Skeletal muscle tissue (tissue), 4 donors: Measurements from ENCODE around the gene MGP. TPM values are rescaled to one million over a fixed set of nuclear protein-coding genes. Genes with fewer than 3 reads are reported as not detected.

Source experiments
- H3K27ac ChIP-seq: one replicate; pipeline ENCODE4 v1.7.0; 2013; ENCODE audit warnings: mild to moderate bottlenecking, low read depth, low read length, inconsistent platforms
- H3K27me3 ChIP-seq, 3 donors: one replicate each; pipeline ENCODE4 v1.7.0; 2013; ENCODE audit warnings: low read length in 3 of 3; ENCODE audit not compliant: control insufficient read depth in 3 of 3, insufficient read depth in 3 of 3
- H3K36me3 ChIP-seq, 3 donors: one replicate each; pipeline ENCODE4 v1.7.0; 2013; ENCODE audit warnings: low read length in 3 of 3; ENCODE audit not compliant: control insufficient read depth in 3 of 3, insufficient read depth in 3 of 3
- H3K4me1 ChIP-seq, 3 donors: one replicate each; pipeline ENCODE4 v1.7.0; 2013; ENCODE audit warnings: low read length in 3 of 3, mild to moderate bottlenecking in 3 of 3; ENCODE audit not compliant: control insufficient read depth in 3 of 3, insufficient read depth in 3 of 3
- H3K4me3 ChIP-seq, 3 donors: one replicate each; pipeline ENCODE4 v1.7.0; 2013; ENCODE audit warnings: low read length in 3 of 3
- H3K9ac ChIP-seq, 3 donors: one replicate each; pipeline ENCODE4 v1.7.0; 2013; ENCODE audit warnings: low read length in 3 of 3, mild to moderate bottlenecking in 3 of 3, moderate library complexity in 2 of 3, low read depth in 1 of 3
- H3K9me3 ChIP-seq, 3 donors: one replicate each; pipeline ENCODE4 v1.7.0; 2013; ENCODE audit warnings: low read length in 3 of 3; ENCODE audit not compliant: control insufficient read depth in 3 of 3
- total RNA-seq: library from RNA; depleted of rRNA; stranded (reverse); fragments of >200 nt; gene quantifications from one replicate; pipeline ENCODE4 v1.2.3, GENCODE V29; 2014
- donor health status: Osteomylitis.

The MGP gene
- total RNA-seq, 1 donor from 2014 or later = 292 TPM

DNA sequence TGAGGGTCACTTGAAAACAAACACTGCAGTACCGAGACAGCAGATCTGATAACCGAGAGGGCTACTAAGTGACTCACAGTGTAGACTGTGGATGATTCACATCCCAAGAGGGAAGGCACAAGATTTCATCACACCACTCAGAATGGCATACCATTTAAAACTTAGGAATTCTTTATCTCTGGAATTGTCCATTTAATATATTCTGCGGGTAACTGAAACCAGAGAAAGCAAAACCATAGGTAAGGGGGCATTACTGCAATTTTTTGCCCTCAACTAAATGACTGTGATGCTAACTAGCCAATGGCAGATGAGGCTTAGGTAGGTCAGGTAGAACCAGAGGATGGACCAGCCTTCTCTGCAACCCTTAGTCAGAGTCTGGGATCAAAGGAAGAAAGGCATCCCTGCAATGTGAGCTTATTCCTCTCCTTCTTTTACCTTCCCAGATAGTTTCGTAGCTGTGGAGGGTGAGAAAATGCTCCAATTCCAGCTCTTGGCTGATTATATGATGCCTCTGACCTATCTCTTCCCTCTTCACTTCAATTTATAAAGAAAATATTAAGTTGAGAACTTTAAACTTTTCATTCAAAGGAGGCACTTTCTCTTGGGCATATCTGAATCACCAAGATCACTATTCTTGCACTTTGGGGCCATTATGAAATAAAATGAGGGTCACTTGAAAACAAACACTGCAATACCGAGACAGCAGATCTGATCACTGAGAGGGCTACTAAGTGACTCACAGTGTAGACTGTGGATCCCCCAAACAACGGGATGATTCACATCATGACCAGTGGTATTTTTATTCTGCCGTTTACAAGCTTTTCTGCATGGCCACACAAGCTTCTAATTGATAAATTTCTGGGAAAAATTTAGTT, 49.1 kb downstream of the MGP start:
- no peak overlapping the region for H3K4me3 ChIP-seq
- no peak overlapping the region for H3K27ac ChIP-seq
- H3K9ac ChIP-seq = no peak overlapping the region
- no peaks in the 10 kb centered on the region for H3K36me3 ChIP-seq
- H3K4me1 ChIP-seq = peaks cover 3 to 5% (median 4%) of the 10 kb centered on the region in 3 donors
- no peaks in the 10 kb centered on the region for H3K27me3 ChIP-seq
- H3K9me3 ChIP-seq = no peaks in the 10 kb centered on the region

- peaks cover 0 to 4% (median 0%) of the 10 kb centered on the region in 3 donors for H3K4me1 ChIP-seq
- H3K4me3 ChIP-seq = no peak overlapping the region
- H3K27ac ChIP-seq = no peak overlapping the region
- H3K9me3 ChIP-seq = no peaks in the 10 kb centered on the region
- H3K36me3 ChIP-seq = no peaks in the 10 kb centered on the region
- no peak overlapping the region for H3K9ac ChIP-seq
- H3K27me3 ChIP-seq = no peaks in the 10 kb centered on the region
These were observed 51.1 kb downstream of the MGP start for GRCh38 chr12:14834509-14834908.

DNA sequence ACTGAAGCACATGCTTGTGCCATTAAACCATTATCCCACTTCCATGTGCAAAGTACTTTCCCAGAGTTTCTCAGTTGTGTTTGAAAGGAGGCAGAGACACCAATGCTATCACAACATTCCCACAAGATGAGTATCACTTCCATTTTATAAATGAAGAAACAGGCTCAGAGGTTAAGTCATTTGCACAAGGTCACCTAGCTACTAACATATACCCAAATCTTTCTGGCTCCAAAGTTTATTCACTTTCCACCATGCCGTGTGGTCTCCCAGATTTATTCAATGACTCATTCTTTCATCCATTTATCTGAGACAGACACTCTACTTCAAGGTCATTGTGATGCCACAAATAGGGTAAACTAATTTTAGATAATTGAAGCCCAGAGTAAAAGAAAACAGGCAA, 51.7 kb downstream of the MGP start:
- Histone ChIP-seq H3K9ac (no peak overlapping the region), H3K4me1 (peaks cover 0 to 4% (median 0%) of the 10 kb centered on the region in 3 donors), H3K27ac (no peak overlapping the region), H3K36me3 (no peaks in the 10 kb centered on the region), H3K4me3 (no peak overlapping the region), H3K27me3 (no peaks in the 10 kb centered on the region), H3K9me3 (no peaks in the 10 kb centered on the region)

DNA sequence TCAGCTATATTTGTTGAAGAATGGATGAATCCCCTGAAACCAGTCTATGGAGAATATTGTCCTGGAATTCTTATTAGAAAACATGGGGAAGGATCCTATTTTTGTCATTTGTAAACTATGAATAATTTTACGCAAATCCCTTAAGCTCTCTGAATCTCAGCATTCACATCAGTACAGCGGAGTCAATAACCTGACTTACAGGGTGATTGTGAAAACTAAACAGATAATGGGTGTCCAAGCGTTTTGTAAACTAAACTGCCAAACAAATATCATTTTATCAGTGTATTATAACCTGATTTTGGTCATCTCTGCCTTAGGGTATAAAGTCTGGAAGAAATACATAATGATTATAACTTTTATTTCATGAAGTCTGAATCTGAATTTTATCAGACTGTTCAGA, 52.3 kb downstream of the MGP start:
- no peaks in the 10 kb centered on the region for H3K36me3 ChIP-seq
- no peak overlapping the region for H3K9ac ChIP-seq
- no peak overlapping the region for H3K27ac ChIP-seq
- H3K9me3 ChIP-seq = no peaks in the 10 kb centered on the region
- H3K4me1 ChIP-seq = peaks cover 0 to 4% (median 0%) of the 10 kb centered on the region in 3 donors
- no peaks in the 10 kb centered on the region for H3K27me3 ChIP-seq
- no peak overlapping the region for H3K4me3 ChIP-seq

Other genes starting within 250 kb of the MGP start
- gene GUCY2C, start 189.3 kb downstream of the MGP start, total RNA-seq = not detected
- 7.8 TPM for gene WBP11, start 82.4 kb downstream of the MGP start, total RNA-seq
- gene C12orf60, start 82.2 kb downstream of the MGP start, total RNA-seq = 2.1 TPM
- 0.52 TPM for gene SMCO3, start 71.7 kb downstream of the MGP start, total RNA-seq
- not detected for gene ART4, start 42.3 kb downstream of the MGP start, total RNA-seq
- gene ERP27, start 52.7 kb upstream of the MGP start, total RNA-seq = not detected
- 17.2 TPM for gene ARHGDIB, start 75.7 kb upstream of the MGP start, total RNA-seq
- gene PDE6H, start 87.2 kb upstream of the MGP start, total RNA-seq = not detected